ENCODE data around the gene TCL1A. TPM values are rescaled to one million over a fixed set of nuclear protein-coding genes. Genes with fewer than 3 reads are reported as not detected.

TCL1A gene
- total and polyA plus RNA-seq, 12 donors = 0.22 to 0.33 TPM; not detected in 10

DNA sequence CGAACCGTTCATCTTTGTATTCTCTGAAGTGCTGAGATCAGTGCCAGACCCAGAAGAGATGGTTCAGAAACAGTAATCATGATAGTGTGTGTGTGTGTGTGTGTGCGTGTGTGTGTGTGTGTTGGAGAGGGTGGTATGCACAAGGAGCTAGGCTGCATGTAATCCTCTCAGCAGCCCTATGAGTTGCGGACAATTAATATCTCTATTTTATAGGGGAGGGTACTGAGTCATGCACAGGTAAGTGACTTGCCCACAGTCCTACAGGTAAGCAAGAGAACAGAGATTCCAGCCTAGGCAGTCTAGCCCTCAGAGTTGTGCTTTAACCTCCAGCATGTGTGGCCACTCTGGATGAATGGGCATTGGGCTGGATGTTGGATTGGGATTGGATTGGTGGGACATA, 27.9 kb upstream of the TCL1A start:
- DNase-seq = no peak
- TF ChIP-seq, protein P1, sequence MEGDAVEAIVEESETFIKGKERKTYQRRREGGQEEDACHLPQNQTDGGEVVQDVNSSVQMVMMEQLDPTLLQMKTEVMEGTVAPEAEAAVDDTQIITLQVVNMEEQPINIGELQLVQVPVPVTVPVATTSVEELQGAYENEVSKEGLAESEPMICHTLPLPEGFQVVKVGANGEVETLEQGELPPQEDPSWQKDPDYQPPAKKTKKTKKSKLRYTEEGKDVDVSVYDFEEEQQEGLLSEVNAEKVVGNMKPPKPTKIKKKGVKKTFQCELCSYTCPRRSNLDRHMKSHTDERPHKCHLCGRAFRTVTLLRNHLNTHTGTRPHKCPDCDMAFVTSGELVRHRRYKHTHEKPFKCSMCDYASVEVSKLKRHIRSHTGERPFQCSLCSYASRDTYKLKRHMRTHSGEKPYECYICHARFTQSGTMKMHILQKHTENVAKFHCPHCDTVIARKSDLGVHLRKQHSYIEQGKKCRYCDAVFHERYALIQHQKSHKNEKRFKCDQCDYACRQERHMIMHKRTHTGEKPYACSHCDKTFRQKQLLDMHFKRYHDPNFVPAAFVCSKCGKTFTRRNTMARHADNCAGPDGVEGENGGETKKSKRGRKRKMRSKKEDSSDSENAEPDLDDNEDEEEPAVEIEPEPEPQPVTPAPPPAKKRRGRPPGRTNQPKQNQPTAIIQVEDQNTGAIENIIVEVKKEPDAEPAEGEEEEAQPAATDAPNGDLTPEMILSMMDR (IDR thresholded peaks at IDR 0.05) = no peak
- no peak for TF ChIP-seq POLR2A (IDR thresholded peaks at IDR 0.05)
- H3K4me1 ChIP-seq (replicated peaks in 1 of 2) = no peaks in the 10 kb centered on the region
- no peaks in the 10 kb centered on the region for H3K27me3 ChIP-seq
- intact Hi-C loops (cut with DNase I) = no loop called here
- no peak overlapping the region for H3K27ac ChIP-seq
- no peak overlapping the region for H3K4me3 ChIP-seq
- H3K36me3 ChIP-seq (replicated peaks in 1 of 2) = no peaks in the 10 kb centered on the region
- no peaks in the 10 kb centered on the region for H3K9me3 ChIP-seq (replicated peaks in 1 of 3)
- WGBS, 4 donors = 84 to 88% (median 85%) methylated on average over 4 of the region's 4 CpGs

DNA sequence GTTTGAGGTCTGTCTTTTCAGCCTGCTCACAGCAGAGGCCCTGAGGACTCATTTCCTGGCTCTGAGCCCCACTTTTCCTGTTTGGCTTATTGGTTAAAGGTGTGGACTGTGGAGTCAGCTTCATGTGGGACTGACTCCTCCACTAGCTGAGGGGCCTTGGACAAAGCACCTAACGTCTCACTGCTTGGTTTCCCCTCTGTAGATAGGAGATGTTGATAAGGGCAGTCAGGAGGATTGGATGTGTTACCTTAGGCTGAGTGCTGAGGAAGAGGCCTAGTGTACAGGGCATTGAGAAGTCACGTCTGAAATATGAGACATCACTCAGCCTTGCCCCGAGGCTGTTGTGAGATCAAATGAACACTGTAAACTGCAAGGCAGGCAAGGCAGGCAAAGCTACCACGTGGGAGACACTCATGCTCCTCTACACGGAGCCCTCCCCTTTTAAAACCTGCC, 27.1 kb upstream of the TCL1A start:
- DNase-seq = no peak
- H3K9me3 ChIP-seq (replicated peaks in 1 of 3) = no peaks in the 10 kb centered on the region
- H3K27ac ChIP-seq = no peak overlapping the region
- H3K36me3 ChIP-seq (replicated peaks in 1 of 2) = no peaks in the 10 kb centered on the region
- no peak for TF ChIP-seq POLR2A (IDR thresholded peaks at IDR 0.05)
- TF ChIP-seq, protein P1 (IDR thresholded peaks at IDR 0.05) = no peak
- no peak overlapping the region for H3K4me3 ChIP-seq
- no peaks in the 10 kb centered on the region for H3K27me3 ChIP-seq
- 23 to 26% (median 24%) methylated on average over 5 of the region's 5 CpGs for WGBS, 4 donors
- intact Hi-C loops (cut with DNase I) = no loop called here
- H3K4me1 ChIP-seq (replicated peaks in 1 of 2) = no peaks in the 10 kb centered on the region

DNA sequence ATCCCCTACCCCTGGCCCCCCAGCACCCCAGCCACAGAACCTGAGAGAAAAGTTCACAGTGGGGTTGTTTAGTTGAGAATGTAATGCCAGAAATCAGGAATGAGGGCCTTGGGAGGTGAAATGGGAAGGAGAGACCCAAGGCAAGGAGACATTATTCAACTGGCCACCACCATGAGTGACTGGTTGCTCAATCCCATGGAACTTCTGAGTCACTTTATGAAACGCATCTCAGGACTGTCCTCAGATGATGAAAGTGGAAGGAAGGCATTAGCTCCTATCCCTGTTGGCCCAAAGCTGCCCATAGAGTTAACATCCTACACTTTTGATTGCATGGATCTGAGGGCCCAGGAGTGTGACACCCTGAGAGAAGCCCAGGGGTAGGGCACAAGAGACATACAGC, 25.4 kb upstream of the TCL1A start:
- no peaks in the 10 kb centered on the region for H3K9me3 ChIP-seq (replicated peaks in 1 of 3)
- 40 to 68% (median 51%) methylated on average over 1 of the region's 1 CpG for whole genome bisulfite sequencing, 4 donors
- H3K27me3 ChIP-seq = no peaks in the 10 kb centered on the region
- no peaks in the 10 kb centered on the region for H3K36me3 ChIP-seq (replicated peaks in 1 of 2)
- no peak overlapping the region for H3K27ac ChIP-seq
- H3K4me3 ChIP-seq = no peak overlapping the region
- H3K4me1 ChIP-seq (replicated peaks in 1 of 2) = no peaks in the 10 kb centered on the region
- TF ChIP-seq, protein P1 (IDR thresholded peaks at IDR 0.05) = no peak
- no peak for TF ChIP-seq POLR2A (IDR thresholded peaks at IDR 0.05)
- no peak for DNase-seq
- intact Hi-C loops (cut with DNase I) = no loop called here

DNA sequence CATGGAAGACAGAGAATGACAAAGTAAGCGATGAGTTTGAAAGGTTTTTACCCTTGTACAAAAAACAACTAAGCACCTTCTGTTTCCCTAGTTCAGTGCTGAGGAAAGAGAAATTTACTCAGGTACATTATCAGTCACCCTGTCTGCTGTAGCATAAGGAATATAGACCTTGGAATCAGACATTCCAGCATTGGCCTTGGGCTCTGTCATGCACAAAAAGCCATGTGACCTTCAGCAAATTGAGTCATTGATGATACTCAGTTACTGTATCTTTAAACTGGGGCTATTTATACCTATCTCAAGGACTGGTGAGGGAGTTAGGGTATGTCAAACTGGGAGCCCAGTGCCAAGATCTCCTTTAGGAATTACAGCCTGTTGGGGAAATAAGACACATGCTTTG, 19.3 kb upstream of the TCL1A start:
- Histone ChIP-seq H3K9me3 (replicated peaks in 1 of 3) (no peaks in the 10 kb centered on the region), H3K27ac (no peak overlapping the region), H3K36me3 (replicated peaks in 1 of 2) (no peaks in the 10 kb centered on the region), H3K4me1 (replicated peaks in 1 of 2) (no peaks in the 10 kb centered on the region), H3K27me3 (no peaks in the 10 kb centered on the region), H3K4me3 (no peak overlapping the region)
- WGBS, 4 donors = 49 to 69% (median 55%) methylated on average over 1 of the region's 1 CpG
- no peak for TF ChIP-seq POLR2A (IDR thresholded peaks at IDR 0.05)
- TF ChIP-seq, protein P1 (IDR thresholded peaks at IDR 0.05) = no peak
- DNase-seq = no peak
- intact Hi-C loops (cut with DNase I) = no loop called here

Data from adrenal gland (tissue), 12 donors.